ENCODE data around the gene PLXNC1.

DNA sequence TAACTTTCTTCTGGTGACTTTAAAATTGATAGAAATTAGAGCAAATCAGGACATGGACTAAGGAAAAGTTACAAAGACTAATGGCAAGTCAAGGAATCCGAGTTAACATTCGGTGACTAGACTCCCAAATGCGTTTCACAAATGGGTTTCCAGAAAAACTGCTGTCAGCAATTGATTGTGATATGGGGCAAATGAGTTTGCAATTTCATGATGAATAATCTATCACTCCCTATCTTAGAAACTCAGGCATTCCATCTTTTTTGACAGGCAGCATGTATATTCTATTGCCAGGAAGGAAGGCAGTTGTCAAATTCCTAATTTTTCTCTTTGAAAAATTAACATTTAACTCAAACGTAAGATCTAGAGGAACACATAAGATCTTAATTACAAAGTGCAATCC is 40.5 kb upstream of the PLXNC1 start:
- TF ChIP-seq EZH2phosphoT487 (IDR thresholded peaks at IDR 0.05; ENCODE audit: insufficient read depth, low read depth) (no peak), EZH2 (IDR thresholded peaks at IDR 0.05; ENCODE audit: insufficient read depth, poor library complexity, severe bottlenecking) (no peak)
